K562 (cell line): ENCODE measurements around the gene MOB3B. TPM values are rescaled to one million over a fixed set of nuclear protein-coding genes. Genes with fewer than 3 reads are reported as not detected.

Experiments used
- ATAC-seq: fragments of 200-7000 bp; cut with Tn5 transposase; 3 replicates; pipeline ENCODE4 v1.9.1; 2020; ENCODE audit warnings: moderate library complexity
- BruUV-seq: library from RNA; stranded (reverse); fragments of 400-500 nt; replicated peaks from 2 replicates; lab custom pipeline; 2021; lab: Mats Ljungman, UMichigan
- CTCF ChIA-PET: fragments of 300-600 bp; formaldehyde crosslinking; extraction: SDS; loops from one replicate; lab custom pipeline; 2021; ENCODE audit warnings: low intra/inter-chr PET ratio; lab: Yijun Ruan, JAX
- POLR2A ChIA-PET: fragments of 300-600, 350-650 bp; sonication (Branson Sonifier 250); formaldehyde crosslinking; extraction: SDS; loops from one replicate; lab custom pipeline; 2021; ENCODE audit warnings: antibody characterized with exemption, inconsistent platforms; lab: Yijun Ruan, JAX
- DNase-seq, 4 experiments: peaks; one replicate each; pipeline versions ENCODE4 v3.0.0 to v3.0.0-alpha.2; 2011 to 2018; ENCODE audit warnings: low spot score in 3 of 4, mixed read lengths in 3 of 4; ENCODE audit errors: extremely low read depth in 1 of 4
- FAIRE-seq: peaks from 2 replicates; lab custom pipeline; 2011; peaks lifted over from hg19 to GRCh38; lab: Jason Lieb, UNC
- H2AFZ ChIP-seq: 2 replicates; pipeline ENCODE4 v1.6.0; 2011; ENCODE audit warnings: low read depth, low read length, control low read depth, inconsistent platforms
- H3K27ac ChIP-seq: fragments of 200-600 bp; 3 replicates; pipeline ENCODE4 v1.8.0; 2011; ENCODE audit warnings: low read depth, mild to moderate bottlenecking, control low read depth, inconsistent platforms, low read length, moderate library complexity, mixed read lengths; ENCODE audit errors: extremely low read depth
- H3K27me3 ChIP-seq, 2 experiments: fragments of 300-600 bp in 1 of 2; 2 replicates in 1 of 2; 3 replicates in 1 of 2; pipeline versions ENCODE4 v1.6.0 to v1.8.0; 2011; ENCODE audit warnings: inconsistent platforms in 2 of 2, low read length in 2 of 2, mild to moderate bottlenecking in 1 of 2, mixed read lengths in 1 of 2, moderate library complexity in 1 of 2; ENCODE audit not compliant: control insufficient read depth in 2 of 2, insufficient read depth in 2 of 2
- H3K36me3 ChIP-seq: fragments of 300-600 bp; 3 replicates; pipeline ENCODE4 v1.8.0; 2011; ENCODE audit warnings: mild to moderate bottlenecking, low read length, inconsistent platforms; ENCODE audit not compliant: control insufficient read depth, insufficient read depth
- H3K4me1 ChIP-seq, 2 experiments: fragments of 200-600 bp in 1 of 2; replicated peaks in 1 of 2; 2 replicates in 1 of 2; 3 replicates in 1 of 2; pipeline versions ENCODE4 v1.5.1 to v1.8.0; 2011; ENCODE audit warnings: inconsistent platforms in 2 of 2, low read length in 2 of 2, mild to moderate bottlenecking in 1 of 2, mixed read lengths in 1 of 2, moderate library complexity in 1 of 2; ENCODE audit not compliant: control insufficient read depth in 2 of 2, insufficient read depth in 2 of 2
- H3K4me2 ChIP-seq: 2 replicates; pipeline ENCODE4 v1.6.1; 2011; ENCODE audit warnings: low read length, control low read depth, inconsistent platforms, mixed read lengths; ENCODE audit not compliant: insufficient read depth
- H3K4me3 ChIP-seq: fragments of 200-600 bp; sonication (generic), shearing (Covaris generic); 2 replicates; pipeline ENCODE4 v1.5.1; 2016; ENCODE audit warnings: control low read depth, inconsistent platforms
- H3K79me2 ChIP-seq: fragments of 200-600 bp; 3 replicates; pipeline ENCODE4 v1.8.0; 2011; ENCODE audit warnings: low read length, inconsistent platforms; ENCODE audit not compliant: control insufficient read depth, insufficient read depth
- H3K9ac ChIP-seq, 2 experiments: 2 replicates each; pipeline versions ENCODE4 v1.6.0 to v1.6.1; 2011; ENCODE audit warnings: low read depth in 2 of 2, low read length in 2 of 2, control low read depth in 1 of 2, inconsistent platforms in 1 of 2, mild to moderate bottlenecking in 1 of 2, mixed read lengths in 1 of 2; ENCODE audit not compliant: insufficient read depth in 1 of 2
- H3K9me1 ChIP-seq: one replicate; pipeline ENCODE4 v1.6.0; 2011; ENCODE audit warnings: inconsistent platforms, mild to moderate bottlenecking, low read length, moderate library complexity; ENCODE audit not compliant: control insufficient read depth, insufficient read depth
- H3K9me3 ChIP-seq: replicated peaks from 2 replicates; pipeline ENCODE4 v1.5.1; 2011; ENCODE audit warnings: low read depth, low read length, inconsistent platforms; ENCODE audit not compliant: control insufficient read depth, insufficient read depth
- H4K20me1 ChIP-seq: replicated peaks from 2 replicates; pipeline ENCODE4 v1.6.1; 2011; ENCODE audit warnings: low read length, inconsistent platforms, mixed read lengths; ENCODE audit not compliant: control insufficient read depth, insufficient read depth
- CREB3 ChIP-seq: fragments of 450-650 bp; conservative IDR thresholded peaks from 2 replicates; pipeline ENCODE4 v1.6.1; 2016; ENCODE audit warnings: missing genetic modification characterization, low read depth, mild to moderate bottlenecking, missing compliant biosample characterization, moderate library complexity
- CTBP1 ChIP-seq: fragments of 450-650 bp; IDR thresholded peaks from 2 replicates; pipeline ENCODE4 v1.6.1; 2016; ENCODE audit warnings: borderline replicate concordance
- ELF2 ChIP-seq: fragments of 250-450 bp; sonication (Bioruptor Pico); IDR thresholded peaks from 2 replicates; pipeline ENCODE4 v1.5.0; 2021; ENCODE audit warnings: mild to moderate bottlenecking
- GATAD2A ChIP-seq: fragments of 450-650 bp; IDR thresholded peaks from 2 replicates; pipeline ENCODE4 v1.6.1; 2017
- HEY1 ChIP-seq: fragments of 250-450 bp; sonication (Bioruptor Pico); IDR thresholded peaks from 2 replicates; pipeline ENCODE4 v1.5.0; 2020; ENCODE audit warnings: mild to moderate bottlenecking, moderate library complexity, borderline replicate concordance
- RBM17 ChIP-seq: fragments of 200-400 bp; formaldehyde crosslinking; IDR thresholded peaks from 2 replicates; pipeline ENCODE4 v1.6.1; 2017; ENCODE audit warnings: low read depth, mild to moderate bottlenecking, low read length, borderline replicate concordance
- SIX5 ChIP-seq, 2 experiments: IDR thresholded peaks; 2 replicates each; pipeline ENCODE4 v1.6.1; 2011; ENCODE audit warnings: low read length in 2 of 2, borderline replicate concordance in 1 of 2, low read depth in 1 of 2, mild to moderate bottlenecking in 1 of 2, moderate library complexity in 1 of 2; ENCODE audit not compliant: insufficient read depth in 1 of 2
- ZBED1 ChIP-seq: IDR thresholded peaks from 2 replicates; pipeline ENCODE4 v1.6.1; 2014
- ZNF124 ChIP-seq: sonication (generic); formaldehyde crosslinking; IDR thresholded peaks from 2 replicates; pipeline ENCODE4 v1.8.1; 2022; ENCODE audit warnings: missing genetic modification reagents
- WGBS: fragments of 100-300 bp; shearing (Covaris generic); methylation state at CpG from one replicate; pipeline ENCODE4 v1.1.6; 2016; ENCODE audit warnings: low coverage, mixed read lengths; ENCODE audit not compliant: insufficient coverage; ENCODE audit errors: missing lambda C conversion rate; 5-methylcytosine and 5-hydroxymethylcytosine counted together
- in situ Hi-C: fragments of 300-500 bp; cut with MboI; formaldehyde crosslinking; loops from 4 replicates; pipeline ENCODE4 v1.15.0; 2018; ENCODE audit warnings: inconsistent platforms, mixed read lengths
- intact Hi-C: fragments of 100-400 bp; cut with micrococcal nuclease; formaldehyde crosslinking; loops from 2 replicates; pipeline ENCODE4 v1.14.2; 2022
- polyA plus RNA-seq, 8 experiments: library from polyadenylated mRNA; depleted of rRNA in 4 of 8; stranded (reverse) in 5 of 8; unstranded in 3 of 8; fragments of >200 nt; fragmentation: Nextera tagmentation in 2 of 8; fragmentation: Illumina TruSeq in 1 of 8; extraction: Ambion mirVana in 2 of 8; extraction: Trizol in 1 of 8; gene quantifications; 2 replicates each; pipeline versions ENCODE4 v1.2.1 to v1.2.3, GENCODE V29; 2011 to 2014; ENCODE audit warnings: inconsistent platforms in 1 of 8, missing spikeins in 1 of 8
- total RNA-seq, 7 experiments: library from RNA; depleted of rRNA in 6 of 7; stranded (reverse); fragments of >200 nt in 6 of 7; fragmentation: Illumina TruSeq in 2 of 7; extraction: Trizol in 2 of 7; gene quantifications; 2 replicates each; pipeline versions ENCODE4 v1.2.1 to v1.2.3, GENCODE V29; 2011 to 2021; ENCODE audit warnings: low replicate concordance in 1 of 7

MOB3B gene
- total and polyA plus RNA-seq, 9 of the 15 experiments (the other 6 are each of a cell fraction or from before 2014, with no cell fraction given): 3.6 to 12.8 (median 7.2) TPM

- H3K4me3 ChIP-seq: no peak overlapping the region
- FAIRE-seq (no peak), DNase-seq (no peak), ATAC-seq (no peak)
- no peaks in the 10 kb centered on the region for H3K9me3 ChIP-seq
- in situ Hi-C loops (no loop called here), intact Hi-C loops (no loop called here)
- TF ChIP-seq GATAD2A (no peak), ELF2 (CRISPR knock-in tag) (no peak), ZBED1 (no peak), HEY1 (CRISPR knock-in tag) (no peak), ZNF124 (no peak), CREB3 (tag) (no peak), CTBP1 (no peak), RBM17 (no peak), SIX5 (IDR thresholded peaks at IDR 0.05; ENCODE audit: borderline replicate concordance in 1 of 2, insufficient read depth in 1 of 2, low read depth in 1 of 2, low read length in 2 of 2) (no peak)
- H4K20me1 ChIP-seq: no peaks in the 10 kb centered on the region
- H3K79me2 ChIP-seq: peaks cover 1% of the 10 kb centered on the region; the same call in 1 of the 3 replicates
- 78% methylated on average over 1 of the region's 4 CpGs for WGBS
- no peak overlapping the region for H3K9ac ChIP-seq
- no peaks in the 10 kb centered on the region for H3K27me3 ChIP-seq
- POLR2A ChIA-PET: no interaction called here
- CTCF ChIA-PET: no interaction called here
- no peaks in the 10 kb centered on the region for H3K9me1 ChIP-seq
- H3K4me1 ChIP-seq: no peaks in the 10 kb centered on the region; a peak in 1 of 5 replicates
- H3K4me2 ChIP-seq: no peak overlapping the region
- no peak overlapping the region for H2AFZ ChIP-seq
- H3K36me3 ChIP-seq: no peaks in the 10 kb centered on the region
- no peak overlapping the region for H3K27ac ChIP-seq
- BruUV-seq: no TSS peak
These were observed 143.8 kb downstream of the MOB3B start for GRCh38 chr9:27385606-27386322.
